Spleen (tissue), 11 donors: ENCODE data around the gene FAM169A. TPM values are rescaled to one million over a fixed set of nuclear protein-coding genes. Genes with fewer than 3 reads are reported as not detected.

ENCODE experiments used
- DNase-seq: peaks from one replicate; pipeline ENCODE4 v3.0.0-alpha.2; 2020
- H3K27ac ChIP-seq, 8 donors: fragments of 200-600 bp; sonication (generic) in 7 of 8; 1 replicate in 4 of 8; 2 replicates in 4 of 8; pipeline versions ENCODE4 v1.5.0 to v1.8.0; 2016 to 2021; ENCODE audit warnings: inconsistent platforms in 4 of 8, mild to moderate bottlenecking in 4 of 8, moderate library complexity in 1 of 8
- H3K27me3 ChIP-seq, 7 donors: fragments of 200-600 bp; sonication (generic) in 6 of 7; replicated peaks in 1 of 7; 1 replicate in 4 of 7; 2 replicates in 3 of 7; pipeline versions ENCODE4 v1.5.0 to v1.8.0; 2016 to 2021; ENCODE audit warnings: inconsistent platforms in 3 of 7, mild to moderate bottlenecking in 1 of 7
- H3K36me3 ChIP-seq, 6 donors: fragments of 200-600 bp; sonication (generic) in 5 of 6; 1 replicate in 4 of 6; 2 replicates in 2 of 6; pipeline versions ENCODE4 v1.5.0 to v1.8.0; 2016 to 2021; ENCODE audit warnings: inconsistent platforms in 2 of 6
- H3K4me1 ChIP-seq, 6 donors: fragments of 200-600 bp; sonication (generic) in 5 of 6; 1 replicate in 3 of 6; 2 replicates in 3 of 6; pipeline versions ENCODE4 v1.5.0 to v1.8.0; 2016 to 2021; ENCODE audit warnings: inconsistent platforms in 3 of 6
- H3K4me3 ChIP-seq, 8 donors: fragments of 200-600 bp; sonication (generic) in 7 of 8; 1 replicate in 4 of 8; 2 replicates in 4 of 8; pipeline versions ENCODE4 v1.5.0 to v1.8.0; 2016 to 2021; ENCODE audit warnings: inconsistent platforms in 4 of 8, mild to moderate bottlenecking in 4 of 8, moderate library complexity in 2 of 8
- H3K9me3 ChIP-seq, 8 donors: fragments of 200-600 bp; sonication (generic) in 7 of 8; 1 replicate in 4 of 8; 2 replicates in 4 of 8; pipeline versions ENCODE4 v1.5.0 to v1.8.0; 2016 to 2021; ENCODE audit warnings: inconsistent platforms in 4 of 8
- POLR2A ChIP-seq, 3 donors: fragments of 450-650 bp; IDR thresholded peaks; one replicate each; pipeline ENCODE4 v1.5.1; 2017; ENCODE audit warnings: antibody characterized with exemption in 3 of 3, mild to moderate bottlenecking in 1 of 3
- POLR2AphosphoS5 ChIP-seq, 3 donors: sonication (generic); formaldehyde crosslinking; IDR thresholded peaks; one replicate each; pipeline ENCODE4 v1.5.1; 2017; ENCODE audit warnings: antibody characterized with exemption in 3 of 3
- WGBS, 5 donors: extraction: QIAGEN DNeasy Blood & Tissue Kit in 3 of 5; methylation state at CpG; one replicate each; pipeline versions ENCODE4 v1.1.5 to v1.1.7; 2013 to 2018; 5-methylcytosine and 5-hydroxymethylcytosine counted together
- intact Hi-C: fragments of 100-400 bp; cut with DNase I; formaldehyde crosslinking; loops from one replicate; pipeline ENCODE4 v1.15.0; 2023; ENCODE audit warnings: low total_unique reads
- polyA plus RNA-seq, 3 donors: library from polyadenylated mRNA; stranded (reverse); fragments of 200-250 nt; gene quantifications; one replicate each; pipeline ENCODE4 v1.2.1, GENCODE V29; 2013
- total RNA-seq, 7 donors: library from RNA; depleted of rRNA in 3 of 7; stranded (reverse); fragments of >200 nt in 3 of 7; fragmentation: NEBNext Ultra II Directional in 4 of 7; extraction: Animal tissue kit (Norgen Biotek cat#: 25700) in 4 of 7; gene quantifications; one replicate each; pipeline versions ENCODE4 v1.1.0 to v1.2.1, GENCODE V29; 2016 to 2021
- TF ChIP-seq, protein P1 (sequence below), 11 experiments: fragments of 200-600 bp in 7 of 11; fragments of 450-650 bp in 4 of 11; sonication (generic) in 4 of 11; IDR thresholded peaks in 8 of 11; conservative IDR thresholded peaks in 3 of 11; 1 replicate in 7 of 11; 2 replicates in 4 of 11; pipeline versions ENCODE4 v1.4.0 to v1.8.0; 2016 to 2021; ENCODE audit warnings: antibody characterized with exemption in 11 of 11, inconsistent platforms in 4 of 11, mild to moderate bottlenecking in 1 of 11
- donor health status: healthy with polysubstance abuse.
- donor health status: DM: no; HTN: no; CAD: no; lungs with moderate emphysema.
- donor health status: DM: no; HTN: no; CAD: no.
- donor health status: Bipolar disorder and iron deficiency.
- donor health status: healthy.
- donor health status: DM: no; HTN: no; CAD: no.
- donor health status: DM: yes; HTN: yes; CAD: no.

Gene FAM169A
- total and polyA plus RNA-seq, 10 donors, result 1.1 to 16.8 (median 7.8) TPM

DNA sequence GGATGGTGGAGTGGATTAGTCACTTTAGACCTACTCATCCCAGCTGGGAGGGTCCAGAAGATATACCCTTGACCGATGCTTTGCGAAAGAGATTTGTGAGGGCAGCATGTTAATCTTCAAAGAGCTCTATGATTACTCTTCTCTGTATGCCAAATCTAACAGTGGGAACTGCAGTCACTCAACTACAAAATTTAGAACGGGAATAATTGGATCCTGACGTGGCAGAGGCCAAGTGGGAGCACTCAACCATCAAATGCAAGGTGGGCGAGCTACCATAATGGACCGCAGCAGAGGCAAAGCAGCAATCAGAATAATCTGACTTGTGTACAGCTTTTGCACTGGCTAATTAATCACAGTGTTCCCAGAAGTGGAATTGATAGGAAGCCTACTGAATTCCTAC lies 78.8 kb downstream of the FAM169A start:
- H3K4me1 ChIP-seq, result no peaks in the 10 kb centered on the region
- intact Hi-C loops, result no loop called here
- H3K27ac ChIP-seq, result no peak overlapping the region

DNA sequence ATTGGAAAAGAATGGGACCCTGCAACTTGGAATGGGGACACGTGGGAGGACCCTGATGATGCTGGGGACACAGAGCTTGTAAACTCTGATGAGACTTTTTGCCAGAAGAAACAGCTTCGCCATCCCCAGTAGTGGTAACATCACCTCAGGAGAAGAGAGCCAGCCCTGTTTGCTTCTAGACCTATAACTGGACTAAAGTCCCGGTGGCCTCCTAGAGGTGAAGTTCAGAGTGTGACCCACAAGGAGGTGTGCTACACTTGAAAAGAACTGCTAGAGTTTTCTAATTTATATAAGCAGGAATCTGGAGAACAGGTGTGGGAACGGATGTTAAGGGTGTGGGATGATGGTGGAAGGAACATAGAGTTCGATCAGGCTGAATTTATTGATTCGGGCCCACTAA lies 79.3 kb downstream of the FAM169A start:
- intact Hi-C loops, result no loop called here
- TF ChIP-seq POLR2AphosphoS5 (IDR thresholded peaks at IDR 0.05) (no peak), POLR2A (IDR thresholded peaks at IDR 0.05) (no peak)
- TF ChIP-seq, protein P1, sequence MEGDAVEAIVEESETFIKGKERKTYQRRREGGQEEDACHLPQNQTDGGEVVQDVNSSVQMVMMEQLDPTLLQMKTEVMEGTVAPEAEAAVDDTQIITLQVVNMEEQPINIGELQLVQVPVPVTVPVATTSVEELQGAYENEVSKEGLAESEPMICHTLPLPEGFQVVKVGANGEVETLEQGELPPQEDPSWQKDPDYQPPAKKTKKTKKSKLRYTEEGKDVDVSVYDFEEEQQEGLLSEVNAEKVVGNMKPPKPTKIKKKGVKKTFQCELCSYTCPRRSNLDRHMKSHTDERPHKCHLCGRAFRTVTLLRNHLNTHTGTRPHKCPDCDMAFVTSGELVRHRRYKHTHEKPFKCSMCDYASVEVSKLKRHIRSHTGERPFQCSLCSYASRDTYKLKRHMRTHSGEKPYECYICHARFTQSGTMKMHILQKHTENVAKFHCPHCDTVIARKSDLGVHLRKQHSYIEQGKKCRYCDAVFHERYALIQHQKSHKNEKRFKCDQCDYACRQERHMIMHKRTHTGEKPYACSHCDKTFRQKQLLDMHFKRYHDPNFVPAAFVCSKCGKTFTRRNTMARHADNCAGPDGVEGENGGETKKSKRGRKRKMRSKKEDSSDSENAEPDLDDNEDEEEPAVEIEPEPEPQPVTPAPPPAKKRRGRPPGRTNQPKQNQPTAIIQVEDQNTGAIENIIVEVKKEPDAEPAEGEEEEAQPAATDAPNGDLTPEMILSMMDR (IDR thresholded peaks at IDR 0.05 in 8 of 11, conservative IDR thresholded peaks at IDR 0.05 in 3 of 11), result no peak
- Histone ChIP-seq H3K27me3 (no peaks in the 10 kb centered on the region), H3K36me3 (peaks cover 0 to 17% (median 0%) of the 10 kb centered on the region in 6 donors), H3K4me1 (no peaks in the 10 kb centered on the region), H3K27ac (no peak overlapping the region), H3K9me3 (no peaks in the 10 kb centered on the region), H3K4me3 (no peak overlapping the region)
- no peak for DNase-seq
- 86 to 95% (median 91%) methylated on average over 6 of the region's 6 CpGs for WGBS, 5 donors

More for the DNA sequence above, 78.8 kb downstream of the FAM169A start:
- DNase-seq, result no peak
- WGBS, 5 donors, result 88 to 95% (median 91%) methylated on average over 6 of the region's 6 CpGs
- Histone ChIP-seq H3K36me3 (peaks cover 0 to 21% (median 0%) of the 10 kb centered on the region in 6 donors), H3K27me3 (no peaks in the 10 kb centered on the region), H3K9me3 (no peaks in the 10 kb centered on the region), H3K4me3 (no peak overlapping the region)
- TF ChIP-seq POLR2AphosphoS5 (IDR thresholded peaks at IDR 0.05), result no peak
- TF ChIP-seq POLR2A (IDR thresholded peaks at IDR 0.05), result no peak

- Histone ChIP-seq H3K36me3 (peaks cover 0 to 60% (median 42%) of the 10 kb centered on the region in 6 donors), H3K27me3 (no peaks in the 10 kb centered on the region), H3K27ac (no peak overlapping the region), H3K9me3 (no peaks in the 10 kb centered on the region), H3K4me3 (no peak overlapping the region), H3K4me1 (no peaks in the 10 kb centered on the region)
- no peak for DNase-seq
- WGBS, 5 donors, result 91 to 95% (median 93%) methylated on average over 2 of the region's 2 CpGs
- intact Hi-C loops, result no loop called here
- TF ChIP-seq POLR2AphosphoS5 (IDR thresholded peaks at IDR 0.05) (no peak), POLR2A (IDR thresholded peaks at IDR 0.05) (no peak)
- TF ChIP-seq, protein P1 (IDR thresholded peaks at IDR 0.05 in 8 of 11, conservative IDR thresholded peaks at IDR 0.05 in 3 of 11), result no peak
Measured at GRCh38 chr5:74778609-74779008, 87.6 kb downstream of the FAM169A start.

DNA sequence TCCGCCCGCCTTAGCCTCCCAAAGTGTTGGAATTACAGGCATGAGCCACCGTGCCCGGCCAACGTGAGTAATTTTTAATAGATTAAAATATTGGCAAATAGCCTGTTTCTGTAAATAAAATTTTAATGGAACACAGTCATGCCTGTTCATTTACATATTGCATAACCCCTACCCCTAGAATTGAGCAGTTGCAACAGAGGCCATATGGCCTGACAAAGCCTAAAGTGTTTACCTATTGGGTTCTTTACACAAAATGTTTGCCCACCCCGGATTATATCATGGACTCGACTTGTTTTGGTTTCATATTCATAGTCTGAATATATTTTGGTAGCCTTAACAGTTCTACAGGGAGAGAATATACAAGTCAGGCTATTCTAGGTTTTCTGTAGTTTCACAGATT lies 93.8 kb downstream of the FAM169A start:
- no peaks in the 10 kb centered on the region for H3K9me3 ChIP-seq
- no peak for TF ChIP-seq POLR2A (IDR thresholded peaks at IDR 0.05)
- TF ChIP-seq POLR2AphosphoS5 (IDR thresholded peaks at IDR 0.05), result no peak
- TF ChIP-seq, protein P1 (IDR thresholded peaks at IDR 0.05 in 8 of 11, conservative IDR thresholded peaks at IDR 0.05 in 3 of 11), result no peak
- peaks cover 0 to 87% (median 78%) of the 10 kb centered on the region in 6 donors for H3K36me3 ChIP-seq
- no peaks in the 10 kb centered on the region for H3K27me3 ChIP-seq
- 91 to 94% (median 92%) methylated on average over 7 of the region's 7 CpGs for WGBS, 5 donors
- H3K27ac ChIP-seq, result no peak overlapping the region
- intact Hi-C loops, result no loop called here
- no peak overlapping the region for H3K4me3 ChIP-seq
- H3K4me1 ChIP-seq, result peaks cover 9 to 24% (median 14%) of the 10 kb centered on the region in 6 donors
- no peak for DNase-seq

GRCh38 chr5:74767579-74767913 lies 98.6 kb downstream of the FAM169A start:
- 0 to 2% (median 1%) methylated on average over 9 of the region's 9 CpGs for WGBS, 5 donors
- no peak for DNase-seq
- intact Hi-C loops, result loop anchor here (10.0 kb wide), 1 partner anchor 157 kb away; no protein-coding TSS in a partner anchor

More at GRCh38 chr5:74767579-74767913, 98.6 kb downstream of the FAM169A start:
- Histone ChIP-seq H3K4me1 (peaks cover 19 to 62% (median 42%) of the 10 kb centered on the region in 6 donors), H3K4me3 (peak overlapping the region; percentile 86 to 99 (median 94)), H3K36me3 (peaks cover 0 to 52% (median 40%) of the 10 kb centered on the region in 6 donors), H3K27me3 (no peaks in the 10 kb centered on the region), H3K9me3 (no peaks in the 10 kb centered on the region), H3K27ac (peak overlapping the region; percentile 71 to 92 (median 84))
- TF ChIP-seq POLR2AphosphoS5 (IDR thresholded peaks at IDR 0.05), result no peak
- TF ChIP-seq, protein P1 (IDR thresholded peaks at IDR 0.05 in 8 of 11, conservative IDR thresholded peaks at IDR 0.05 in 3 of 11), result no peak
- no peak for TF ChIP-seq POLR2A (IDR thresholded peaks at IDR 0.05)
